Subcutaneous adipose tissue (tissue), 4 donors: ENCODE results near the gene PPT1. TPM values are rescaled to one million over a fixed set of nuclear protein-coding genes. Genes with fewer than 3 reads are reported as not detected.

Experiments used
- total RNA-seq, 4 donors: library from RNA; depleted of rRNA; stranded (reverse); fragments of >200 nt; gene quantifications; one replicate each; pipeline ENCODE4 v1.1.0, GENCODE V29; 2016
- TF ChIP-seq, protein P1 (sequence below): fragments of 450-650 bp; IDR thresholded peaks from one replicate; pipeline ENCODE4 v1.5.1; 2016; ENCODE audit warnings: low read depth, mild to moderate bottlenecking, control low read depth, antibody characterized with exemption, moderate library complexity

The PPT1 gene
- total RNA-seq, 4 donors from 2014 or later = 43.5 to 253 (median 87.9) TPM

DNA sequence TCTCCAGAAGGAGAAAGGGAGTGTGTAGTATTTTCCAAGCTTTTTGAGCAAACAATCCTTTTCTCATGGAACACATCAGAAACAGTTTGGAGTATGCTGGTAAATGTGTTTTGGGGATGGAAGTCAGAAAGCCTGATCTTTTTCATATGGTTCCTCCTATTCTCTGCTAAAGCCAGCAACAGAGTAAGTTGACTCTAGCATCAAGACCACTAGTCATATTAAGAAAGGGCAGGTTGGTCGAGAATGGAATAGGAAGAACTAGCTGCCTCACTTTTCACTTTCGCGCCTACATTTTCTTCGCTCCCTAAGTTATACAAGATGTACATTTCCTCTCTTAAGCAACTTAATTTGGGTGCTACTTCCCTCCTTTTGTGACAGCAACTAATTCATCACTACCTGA lies 24.0 kb downstream of the PPT1 start:
- TF ChIP-seq, protein P1, sequence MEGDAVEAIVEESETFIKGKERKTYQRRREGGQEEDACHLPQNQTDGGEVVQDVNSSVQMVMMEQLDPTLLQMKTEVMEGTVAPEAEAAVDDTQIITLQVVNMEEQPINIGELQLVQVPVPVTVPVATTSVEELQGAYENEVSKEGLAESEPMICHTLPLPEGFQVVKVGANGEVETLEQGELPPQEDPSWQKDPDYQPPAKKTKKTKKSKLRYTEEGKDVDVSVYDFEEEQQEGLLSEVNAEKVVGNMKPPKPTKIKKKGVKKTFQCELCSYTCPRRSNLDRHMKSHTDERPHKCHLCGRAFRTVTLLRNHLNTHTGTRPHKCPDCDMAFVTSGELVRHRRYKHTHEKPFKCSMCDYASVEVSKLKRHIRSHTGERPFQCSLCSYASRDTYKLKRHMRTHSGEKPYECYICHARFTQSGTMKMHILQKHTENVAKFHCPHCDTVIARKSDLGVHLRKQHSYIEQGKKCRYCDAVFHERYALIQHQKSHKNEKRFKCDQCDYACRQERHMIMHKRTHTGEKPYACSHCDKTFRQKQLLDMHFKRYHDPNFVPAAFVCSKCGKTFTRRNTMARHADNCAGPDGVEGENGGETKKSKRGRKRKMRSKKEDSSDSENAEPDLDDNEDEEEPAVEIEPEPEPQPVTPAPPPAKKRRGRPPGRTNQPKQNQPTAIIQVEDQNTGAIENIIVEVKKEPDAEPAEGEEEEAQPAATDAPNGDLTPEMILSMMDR = no peak

DNA sequence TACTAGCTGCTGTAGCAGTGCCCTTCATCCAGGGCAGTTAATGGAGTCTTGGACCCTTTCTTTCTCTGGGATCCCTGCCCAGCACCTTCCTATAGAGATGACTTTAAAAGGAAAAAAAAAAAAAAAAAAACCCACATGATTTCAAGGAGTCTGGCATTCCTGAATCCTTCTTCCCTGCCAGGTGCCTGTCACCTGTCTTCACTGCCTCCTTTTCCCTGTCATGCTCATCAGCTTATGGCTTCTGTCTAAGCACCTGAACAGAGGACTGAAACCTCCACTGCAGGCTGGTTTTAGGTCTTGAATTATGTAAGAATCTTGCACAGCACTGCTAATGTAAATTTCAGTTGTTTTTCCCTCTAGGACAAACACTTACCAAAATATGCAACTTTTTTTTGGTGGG lies 24.9 kb downstream of the PPT1 start:
- TF ChIP-seq, protein P1 = no peak

DNA sequence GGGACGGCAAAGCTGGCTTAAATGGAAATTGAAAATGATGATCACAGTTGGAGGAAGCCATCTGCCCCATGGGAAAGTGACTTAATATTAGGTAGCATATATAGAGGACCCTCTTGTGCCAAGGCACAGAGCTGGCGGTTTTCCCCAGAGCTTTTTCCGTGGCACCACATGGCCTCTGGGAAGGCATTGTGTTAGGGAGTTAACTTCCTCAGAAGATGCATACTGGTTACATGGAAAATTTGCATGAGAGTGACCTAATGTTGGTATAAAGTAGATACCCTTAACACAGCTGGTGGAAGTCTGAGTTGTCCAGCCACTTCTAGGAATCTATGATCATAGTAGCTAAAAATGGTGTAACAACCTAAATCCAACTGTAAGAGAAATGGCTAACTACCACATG lies 29.2 kb downstream of the PPT1 start:
- TF ChIP-seq, protein P1 = no peak

DNA sequence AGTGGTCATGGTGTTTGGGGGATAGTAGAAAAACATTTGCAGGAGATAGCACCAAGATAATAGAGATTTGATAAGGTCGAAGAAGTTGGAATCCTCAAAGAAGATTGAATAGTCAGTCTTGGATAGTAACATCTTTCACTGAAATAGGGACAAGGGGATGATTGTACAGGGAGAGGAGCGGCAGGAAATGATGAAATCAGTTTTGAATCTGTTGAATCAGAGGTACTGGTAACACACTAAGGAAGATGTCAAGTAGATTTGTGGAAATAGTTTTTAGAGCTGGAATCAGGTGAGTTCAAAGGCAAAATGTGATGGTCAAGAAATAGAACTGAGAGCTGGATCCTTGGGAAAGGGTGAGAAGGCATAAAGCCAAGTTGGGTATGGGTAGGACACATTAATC lies 30.0 kb downstream of the PPT1 start:
- TF ChIP-seq, protein P1 = no peak

DNA sequence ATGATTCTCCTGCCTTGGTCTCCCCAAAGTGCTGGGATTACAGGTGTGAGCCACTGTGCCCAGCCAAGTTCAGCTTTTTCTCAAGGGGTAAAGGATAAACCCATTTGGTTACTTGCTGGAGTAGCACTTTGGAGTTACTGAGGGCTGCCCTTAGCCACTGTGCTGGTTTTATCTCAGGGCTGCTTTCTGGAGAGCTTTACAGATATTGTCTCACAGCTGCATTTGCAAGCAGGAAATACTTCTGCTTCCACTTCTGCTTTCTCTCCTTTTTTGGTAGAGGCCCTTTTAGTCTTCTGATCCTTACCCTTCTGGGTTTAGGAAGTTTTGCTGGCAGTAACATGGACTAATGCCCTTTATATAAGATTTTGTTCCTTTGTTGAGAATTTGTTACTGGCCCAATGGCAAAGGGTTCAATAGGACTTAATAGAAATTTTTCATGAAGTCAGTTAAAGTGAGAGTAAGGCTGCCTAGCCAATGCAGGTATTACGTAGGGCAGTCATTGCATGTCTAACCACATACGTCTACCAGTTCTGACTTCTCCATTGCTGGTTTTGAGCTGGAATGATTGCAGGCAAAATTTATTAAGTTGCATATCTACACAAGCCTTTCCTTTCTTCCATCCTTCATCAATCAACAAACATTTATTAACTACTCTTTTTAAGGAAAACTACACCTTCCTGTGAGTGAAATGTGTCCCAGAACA lies 32.1 kb downstream of the PPT1 start:
- TF ChIP-seq, protein P1 = no peak

DNA sequence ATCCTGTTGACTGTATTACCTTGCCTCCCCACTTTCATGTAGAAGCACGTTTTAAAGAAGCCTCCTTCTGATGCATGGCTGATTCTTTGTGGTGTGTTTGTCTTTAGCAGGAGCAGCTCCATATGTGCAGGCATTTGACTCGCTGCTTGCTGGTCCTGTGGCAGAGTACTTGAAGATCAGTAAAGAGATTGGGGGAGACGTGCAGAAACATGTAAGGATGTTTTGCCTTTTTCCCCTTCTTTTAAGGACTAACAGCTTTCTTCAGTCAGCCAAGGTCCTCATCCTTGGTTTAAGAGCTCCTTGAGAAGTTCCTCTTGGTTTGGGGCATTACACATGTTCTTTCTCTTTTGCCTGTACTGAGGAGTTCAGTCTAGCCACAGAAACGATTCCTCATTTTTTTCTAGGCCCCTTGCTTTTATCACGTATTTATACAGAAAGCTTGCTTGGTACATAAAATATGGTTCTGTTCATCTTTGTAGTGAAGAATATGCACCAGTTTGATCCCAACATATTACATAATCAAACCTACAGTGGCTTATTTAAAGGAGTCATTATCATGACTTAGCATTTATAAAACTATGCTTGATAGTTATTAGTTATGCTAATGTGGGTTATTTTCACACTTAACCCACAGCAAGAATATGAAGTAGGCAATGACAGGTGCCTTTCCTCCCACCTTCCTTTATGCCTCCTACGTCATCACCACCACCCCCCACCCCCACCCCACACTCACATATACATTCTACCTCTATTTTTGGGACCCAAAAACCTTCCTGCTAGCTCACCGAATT lies 36.9 kb downstream of the PPT1 start:
- TF ChIP-seq, protein P1 = no peak

DNA sequence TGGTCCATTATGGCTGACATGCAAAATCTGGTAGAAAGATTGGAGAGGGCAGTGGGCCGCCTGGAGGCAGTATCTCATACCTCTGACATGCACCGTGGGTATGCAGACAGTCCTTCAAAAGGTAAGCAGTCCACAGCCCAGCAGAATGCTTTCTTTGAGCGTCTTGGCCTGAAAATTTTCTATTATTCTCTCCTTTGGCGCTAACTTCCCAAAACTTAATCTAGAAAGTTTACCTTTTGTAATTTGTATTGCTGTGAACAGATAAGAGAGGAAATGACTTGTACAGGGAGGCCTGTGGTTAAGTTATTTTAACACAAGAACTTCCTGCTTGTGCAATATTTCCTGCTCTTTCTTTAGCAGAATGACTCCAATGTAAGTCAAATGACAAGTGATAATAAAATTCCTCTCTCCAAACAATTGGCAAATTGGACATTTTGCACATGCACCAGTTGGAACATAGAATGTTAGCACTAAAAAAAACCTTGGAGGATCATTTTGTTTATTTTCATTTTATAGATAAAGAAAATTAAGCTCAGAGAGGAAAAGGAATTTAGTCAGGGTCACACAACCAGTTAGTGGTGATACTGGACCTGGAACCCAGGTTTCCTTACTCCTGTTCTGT lies 37.6 kb downstream of the PPT1 start:
- TF ChIP-seq, protein P1 = no peak
